WERI-Rb-1 (cell line): Measurements from ENCODE around the gene MICALL2.

Source experiments
- DNase-seq: peaks from one replicate; pipeline ENCODE4 v3.0.0-alpha.2; 2020
- H3K27ac ChIP-seq: fragments of 250-450 bp; sonication (Bioruptor Pico); 2 replicates; pipeline ENCODE4 v1.5.1; 2020; ENCODE audit warnings: mild to moderate bottlenecking, moderate library complexity
- H3K27me3 ChIP-seq: fragments of 250-450 bp; sonication (Bioruptor Pico); 2 replicates; pipeline ENCODE4 v1.5.1; 2021; ENCODE audit warnings: mild to moderate bottlenecking, low read depth, moderate library complexity; ENCODE audit not compliant: insufficient read depth, severe bottlenecking
- H3K36me3 ChIP-seq: fragments of 250-450 bp; sonication (Bioruptor Pico); 2 replicates; pipeline ENCODE4 v1.5.1; 2020; ENCODE audit warnings: mild to moderate bottlenecking, moderate library complexity
- H3K4me3 ChIP-seq: 2 replicates; pipeline ENCODE4 v1.5.1; 2011; ENCODE audit warnings: low read depth, mild to moderate bottlenecking, control low read depth, low read length
- H3K9me3 ChIP-seq: fragments of 250-450 bp; sonication (Bioruptor Pico); 2 replicates; pipeline ENCODE4 v1.5.1; 2021; ENCODE audit warnings: mild to moderate bottlenecking, moderate library complexity; ENCODE audit not compliant: severe bottlenecking
- TF ChIP-seq, protein P1 (sequence below): IDR thresholded peaks from 2 replicates; pipeline ENCODE4 v1.5.1; 2011; ENCODE audit warnings: low read depth, mild to moderate bottlenecking, control low read depth, inconsistent platforms, low read length

Gene MICALL2

DNA sequence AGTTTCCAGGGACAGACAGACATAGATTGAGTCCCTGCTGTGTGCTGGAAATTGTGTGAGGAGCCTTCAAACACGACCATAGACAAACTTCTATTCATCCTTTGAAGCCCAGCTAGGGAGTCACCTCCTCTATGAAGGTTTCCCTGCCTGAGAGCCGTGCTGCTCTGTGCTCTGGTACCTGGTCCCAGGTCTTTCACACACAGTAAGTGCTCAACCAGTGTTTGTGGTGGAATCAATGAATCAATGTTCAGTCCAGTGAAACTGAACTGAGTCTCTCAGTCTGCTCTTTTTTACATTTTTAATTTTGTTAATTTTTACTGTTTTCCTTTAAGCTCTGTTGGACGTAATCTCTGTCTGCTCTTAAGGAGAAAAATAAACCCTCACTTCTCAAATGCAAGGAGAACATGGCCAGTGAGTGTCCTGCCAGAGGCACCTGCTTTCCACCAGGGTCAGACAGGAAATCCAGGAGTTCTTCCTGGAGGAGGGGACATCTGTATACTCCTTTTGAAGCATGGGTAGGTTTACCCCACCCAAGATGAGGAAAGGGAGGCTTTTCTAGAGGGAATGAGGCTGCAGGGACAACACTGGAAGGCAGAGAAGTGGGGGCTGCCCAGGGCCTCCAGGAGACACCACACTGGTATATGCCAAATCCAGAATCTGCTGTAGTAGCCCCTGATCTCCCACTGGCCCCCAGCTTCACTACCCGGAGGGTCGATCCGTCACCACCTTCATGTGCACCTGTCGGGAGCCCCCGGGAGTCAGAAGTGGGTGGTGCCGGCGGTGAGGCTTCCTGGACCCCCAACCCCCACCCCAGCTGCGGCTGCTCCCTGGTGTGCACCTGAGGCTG is 56.3 kb downstream of the MICALL2 start:
- Histone ChIP-seq H3K9me3 (peaks cover 5% of the 10 kb centered on the region), H3K4me3 (no peak overlapping the region), H3K36me3 (no peaks in the 10 kb centered on the region), H3K27ac (no peak overlapping the region), H3K27me3 (no peaks in the 10 kb centered on the region)
- TF ChIP-seq, protein P1, sequence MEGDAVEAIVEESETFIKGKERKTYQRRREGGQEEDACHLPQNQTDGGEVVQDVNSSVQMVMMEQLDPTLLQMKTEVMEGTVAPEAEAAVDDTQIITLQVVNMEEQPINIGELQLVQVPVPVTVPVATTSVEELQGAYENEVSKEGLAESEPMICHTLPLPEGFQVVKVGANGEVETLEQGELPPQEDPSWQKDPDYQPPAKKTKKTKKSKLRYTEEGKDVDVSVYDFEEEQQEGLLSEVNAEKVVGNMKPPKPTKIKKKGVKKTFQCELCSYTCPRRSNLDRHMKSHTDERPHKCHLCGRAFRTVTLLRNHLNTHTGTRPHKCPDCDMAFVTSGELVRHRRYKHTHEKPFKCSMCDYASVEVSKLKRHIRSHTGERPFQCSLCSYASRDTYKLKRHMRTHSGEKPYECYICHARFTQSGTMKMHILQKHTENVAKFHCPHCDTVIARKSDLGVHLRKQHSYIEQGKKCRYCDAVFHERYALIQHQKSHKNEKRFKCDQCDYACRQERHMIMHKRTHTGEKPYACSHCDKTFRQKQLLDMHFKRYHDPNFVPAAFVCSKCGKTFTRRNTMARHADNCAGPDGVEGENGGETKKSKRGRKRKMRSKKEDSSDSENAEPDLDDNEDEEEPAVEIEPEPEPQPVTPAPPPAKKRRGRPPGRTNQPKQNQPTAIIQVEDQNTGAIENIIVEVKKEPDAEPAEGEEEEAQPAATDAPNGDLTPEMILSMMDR, result no peak
- no peak for DNase-seq

DNA sequence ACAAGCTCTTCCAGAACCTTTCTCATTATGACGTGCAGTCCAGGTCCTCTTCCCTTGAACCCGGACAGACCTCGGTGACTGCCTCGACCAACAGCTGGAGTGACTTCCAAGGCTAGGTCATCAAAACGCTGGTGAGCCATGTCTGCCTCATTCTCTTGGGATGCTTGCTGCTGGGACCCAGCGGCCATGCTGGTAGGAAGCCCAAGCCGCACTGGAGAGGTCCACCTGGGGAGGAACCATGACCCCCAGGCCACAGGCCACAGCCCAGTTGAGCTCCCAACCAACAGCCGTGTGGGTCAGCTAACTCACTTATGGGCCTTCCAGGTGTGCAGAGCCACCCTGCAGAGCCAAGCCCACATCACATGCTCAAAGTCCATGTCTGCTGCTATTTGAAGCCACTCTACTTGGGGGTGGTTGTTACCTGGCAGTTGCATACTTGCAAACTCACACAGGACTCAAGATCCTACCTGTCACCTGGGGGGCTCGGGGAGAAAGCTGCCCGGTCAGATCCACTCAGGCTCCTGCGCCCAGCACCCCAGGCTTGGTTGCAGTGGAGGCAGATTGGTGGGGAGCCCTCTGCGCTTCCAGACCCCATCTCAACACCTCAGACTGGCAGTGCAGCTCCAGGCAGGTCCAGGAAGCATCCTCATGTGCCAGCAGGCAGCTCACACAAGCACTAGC is 57.0 kb downstream of the MICALL2 start:
- Histone ChIP-seq H3K27me3 (no peaks in the 10 kb centered on the region), H3K27ac (no peak overlapping the region), H3K4me3 (no peak overlapping the region), H3K36me3 (no peaks in the 10 kb centered on the region), H3K9me3 (peaks cover 7% of the 10 kb centered on the region)
- DNase-seq, result no peak
- TF ChIP-seq, protein P1, result no peak

DNA sequence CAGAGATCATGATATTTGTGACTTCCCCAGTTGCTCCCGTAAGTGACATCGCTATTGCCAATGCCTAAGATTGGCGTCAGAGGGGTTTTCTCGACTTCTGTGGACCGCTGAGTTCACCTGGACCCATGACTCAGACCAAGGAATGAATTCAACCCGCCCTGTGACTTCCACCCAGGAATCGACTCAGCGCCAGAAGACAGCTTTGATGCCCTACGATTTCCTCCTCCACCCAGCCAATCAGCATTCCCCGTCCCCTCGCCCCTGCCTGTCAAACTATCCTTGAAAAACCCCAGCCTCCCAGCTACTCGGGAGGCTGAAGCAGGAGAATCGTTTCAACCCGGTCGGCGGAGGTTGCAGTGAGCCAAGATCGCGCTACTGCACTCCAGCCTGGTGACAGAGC is 58.3 kb downstream of the MICALL2 start:
- no peak overlapping the region for H3K27ac ChIP-seq
- no peak for DNase-seq
- no peak overlapping the region for H3K4me3 ChIP-seq
- no peaks in the 10 kb centered on the region for H3K27me3 ChIP-seq
- H3K9me3 ChIP-seq, result peaks cover 7% of the 10 kb centered on the region
- TF ChIP-seq, protein P1, result no peak
- no peaks in the 10 kb centered on the region for H3K36me3 ChIP-seq

DNA sequence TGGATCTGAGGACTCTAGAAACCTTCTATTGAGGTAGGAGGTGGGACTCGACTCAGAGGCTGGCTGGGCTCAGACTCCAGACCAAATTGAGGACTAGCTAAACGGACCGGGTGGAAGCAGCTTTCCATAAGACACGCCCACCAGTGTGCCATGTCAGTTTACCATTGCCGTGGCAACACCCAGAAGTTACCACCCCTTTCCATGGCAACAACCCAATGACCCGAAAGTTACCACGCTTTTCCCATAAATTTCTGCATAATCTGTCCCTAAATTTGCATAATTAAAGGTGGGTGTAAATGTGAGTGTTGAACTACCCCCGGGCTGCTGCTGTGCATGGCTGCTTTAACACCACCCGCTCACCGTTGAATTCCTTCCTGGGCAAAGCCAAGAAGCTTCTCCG is 58.9 kb downstream of the MICALL2 start:
- Histone ChIP-seq H3K4me3 (no peak overlapping the region), H3K36me3 (no peaks in the 10 kb centered on the region), H3K9me3 (peaks cover 7% of the 10 kb centered on the region), H3K27me3 (no peaks in the 10 kb centered on the region), H3K27ac (no peak overlapping the region)
- DNase-seq, result no peak
- TF ChIP-seq, protein P1, result no peak

DNA sequence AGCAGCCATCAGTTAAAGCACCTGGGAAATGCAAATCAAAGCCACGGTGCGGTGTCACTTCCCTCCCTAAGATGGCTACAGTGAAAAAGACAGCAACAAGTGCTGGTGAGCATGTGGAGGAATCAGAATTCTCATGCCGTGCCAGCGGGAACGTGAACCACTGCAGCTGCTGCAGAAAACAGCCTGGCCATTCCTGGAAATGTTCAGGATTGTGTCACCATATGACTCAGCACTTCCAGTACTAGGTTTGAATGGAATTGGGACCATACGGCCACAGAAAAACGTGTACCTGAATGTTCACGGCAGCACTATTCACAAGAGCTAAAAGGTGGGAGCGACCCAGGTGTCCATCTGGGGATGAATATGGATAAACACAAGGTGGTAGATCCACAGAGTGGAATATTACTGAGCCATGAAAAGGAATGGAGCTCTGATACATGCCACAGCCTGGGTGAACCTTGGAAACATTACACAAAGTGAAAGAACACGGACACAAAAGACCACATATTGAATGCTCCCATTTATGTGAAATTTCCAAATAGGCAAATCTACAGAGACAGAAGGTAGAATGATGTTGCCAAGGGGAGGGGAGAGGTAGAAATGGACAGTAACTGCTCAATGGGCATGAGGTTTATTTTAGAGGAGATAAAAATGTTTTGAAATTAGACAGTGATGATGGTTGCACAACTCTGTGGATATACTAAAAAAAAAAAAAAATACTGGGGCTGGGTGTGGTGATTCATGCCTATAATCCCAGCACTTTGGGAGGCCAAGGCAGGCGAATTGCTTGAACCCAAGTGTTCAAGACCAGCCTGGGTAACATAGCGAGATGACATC is 61.6 kb downstream of the MICALL2 start:
- Histone ChIP-seq H3K36me3 (no peaks in the 10 kb centered on the region), H3K4me3 (no peak overlapping the region), H3K27ac (no peak overlapping the region), H3K9me3 (peaks cover 12% of the 10 kb centered on the region), H3K27me3 (no peaks in the 10 kb centered on the region)
- TF ChIP-seq, protein P1, result no peak
- DNase-seq, result no peak
